Thymus (tissue), 11 donors: ENCODE data around the gene ZNF234. TPM values are rescaled to one million over a fixed set of nuclear protein-coding genes. Genes with fewer than 3 reads are reported as not detected.
"Not testable (repeated sequence)": the region's sequence is repeated elsewhere in the genome, so short reads cannot be mapped to it uniquely, and the experiment has no call there.

Source experiments
- DNase-seq, 9 donors: peaks; one replicate each; pipeline ENCODE4 v3.0.0-alpha.2; 2013; ENCODE audit warnings: low spot score in 9 of 9, low read depth in 6 of 9, missing footprints in 1 of 9
- H3K27ac ChIP-seq, 2 donors: one replicate each; pipeline ENCODE4 v1.5.1; 2013; ENCODE audit warnings: control low read depth in 1 of 2, low read depth in 1 of 2, low read length in 1 of 2, mild to moderate bottlenecking in 1 of 2, moderate library complexity in 1 of 2
- H3K27me3 ChIP-seq, 2 donors: one replicate each; pipeline ENCODE4 v1.5.1; 2013; ENCODE audit warnings: low read length in 1 of 2; ENCODE audit not compliant: control insufficient read depth in 2 of 2, insufficient read depth in 1 of 2
- H3K36me3 ChIP-seq, 2 donors: one replicate each; pipeline ENCODE4 v1.5.1; 2013; ENCODE audit warnings: low read length in 1 of 2, mild to moderate bottlenecking in 1 of 2, moderate library complexity in 1 of 2; ENCODE audit not compliant: control insufficient read depth in 2 of 2, insufficient read depth in 2 of 2
- H3K4me1 ChIP-seq, 2 donors: one replicate each; pipeline ENCODE4 v1.5.1; 2013; ENCODE audit warnings: low read length in 2 of 2; ENCODE audit not compliant: control insufficient read depth in 2 of 2, insufficient read depth in 2 of 2
- H3K4me3 ChIP-seq, 2 donors: one replicate each; pipeline ENCODE4 v1.5.1; 2013; ENCODE audit warnings: low read length in 2 of 2, control low read depth in 1 of 2, mild to moderate bottlenecking in 1 of 2
- H3K9me3 ChIP-seq, 2 donors: one replicate each; pipeline ENCODE4 v1.5.1; 2013; ENCODE audit warnings: low read length in 1 of 2, mild to moderate bottlenecking in 1 of 2; ENCODE audit not compliant: control insufficient read depth in 2 of 2, insufficient read depth in 1 of 2
- WGBS: extraction: QIAGEN DNeasy Blood & Tissue Kit; methylation state at CpG from one replicate; pipeline ENCODE4 v1.1.7; 2013; 5-methylcytosine and 5-hydroxymethylcytosine counted together
- polyA plus RNA-seq: library from polyadenylated mRNA; stranded (reverse); fragments of 200-250 nt; gene quantifications from one replicate; pipeline ENCODE4 v1.2.3, GENCODE V29; 2013
- total RNA-seq: library from RNA; stranded (reverse); fragments of 120-200 nt; gene quantifications from one replicate; pipeline ENCODE4 v1.2.4, GENCODE V29; 2013
- donor health status: healthy.

The ZNF234 gene
- total and polyA plus RNA-seq, 2 donors: 4.5 to 7.2 TPM

GRCh38 chr19:44202470-44202869 is 61.1 kb downstream of the ZNF234 start:
- peaks cover 0 to 2% of the 10 kb centered on the region in 2 donors for H3K9me3 ChIP-seq
- DNase-seq: no peak
- H3K27me3 ChIP-seq: no peaks in the 10 kb centered on the region
- no peaks in the 10 kb centered on the region for H3K36me3 ChIP-seq
- 91% methylated on average over 1 of the region's 1 CpG for WGBS
- no peak overlapping the region for H3K4me3 ChIP-seq
- no peaks in the 10 kb centered on the region for H3K4me1 ChIP-seq
- H3K27ac ChIP-seq: no peak overlapping the region

DNA sequence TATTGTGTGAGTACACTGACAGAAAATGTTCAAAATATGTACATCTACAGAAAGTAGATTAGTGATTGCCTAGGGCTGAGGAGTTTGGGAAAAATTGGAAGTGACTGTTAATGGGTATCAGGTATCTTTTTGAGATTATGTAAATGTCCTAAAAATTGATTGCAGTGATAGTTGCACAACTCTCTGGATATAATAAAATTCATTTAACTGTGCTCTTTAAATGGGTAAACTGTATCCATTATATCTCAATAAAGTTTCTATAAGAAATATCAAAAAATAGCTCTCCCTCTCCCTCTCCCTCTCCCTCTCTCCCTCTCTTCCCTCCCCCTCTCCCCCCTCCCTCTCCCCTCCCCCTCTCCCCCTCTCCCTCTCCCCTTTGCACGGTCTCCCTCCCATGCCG is 61.6 kb downstream of the ZNF234 start:
- H3K36me3 ChIP-seq: no peaks in the 10 kb centered on the region
- H3K27ac ChIP-seq: no peak overlapping the region
- peaks cover 0 to 2% of the 10 kb centered on the region in 2 donors for H3K9me3 ChIP-seq
- WGBS: 95% methylated on average over 2 of the region's 2 CpGs
- no peaks in the 10 kb centered on the region for H3K4me1 ChIP-seq
- no peaks in the 10 kb centered on the region for H3K27me3 ChIP-seq
- no peak for DNase-seq
- H3K4me3 ChIP-seq: no peak overlapping the region

DNA sequence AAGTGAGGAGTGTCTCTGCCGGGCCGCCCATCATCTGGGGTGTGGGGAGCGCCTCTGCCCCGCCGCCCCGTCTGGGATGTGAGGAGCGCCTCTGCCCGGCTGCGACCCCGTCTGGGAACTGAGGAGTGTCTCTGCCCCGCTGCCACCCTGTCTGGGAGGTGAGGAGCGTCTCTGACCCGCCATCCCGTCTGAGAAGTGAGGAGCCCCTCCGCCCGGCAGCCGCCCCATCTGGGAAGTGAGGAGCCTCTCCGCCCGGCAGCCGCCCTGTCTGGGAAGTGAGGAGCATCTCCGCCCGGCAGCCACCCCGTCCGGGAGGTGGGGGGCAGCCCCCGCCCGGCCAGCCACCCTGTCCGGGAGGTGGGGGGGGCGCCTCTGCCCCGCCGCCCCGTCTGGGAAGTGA is 62.5 kb downstream of the ZNF234 start:
- not testable (repeated sequence) for H3K27me3 ChIP-seq, H3K9me3 ChIP-seq, DNase-seq, H3K36me3 ChIP-seq, H3K4me1 ChIP-seq, H3K4me3 ChIP-seq, H3K27ac ChIP-seq
- 96% methylated on average over 31 of the region's 31 CpGs for WGBS

DNA sequence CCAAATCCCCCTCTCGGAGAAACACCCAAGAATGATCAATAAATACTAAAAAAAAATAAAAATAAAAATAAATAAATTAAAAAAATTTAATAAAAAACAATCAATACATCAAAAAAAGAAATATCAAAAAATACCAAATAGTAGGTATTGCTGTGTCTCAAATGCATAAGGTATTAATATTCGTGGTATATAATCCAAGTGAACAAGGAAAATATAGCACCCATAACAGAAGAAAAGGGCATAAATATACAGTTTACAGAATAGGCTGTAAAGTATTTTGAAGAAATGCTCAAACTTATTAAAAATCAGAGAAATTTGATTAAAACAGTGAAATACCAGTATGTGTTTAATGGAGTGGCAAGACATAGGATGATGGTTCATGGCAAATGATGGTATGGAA is 63.4 kb downstream of the ZNF234 start:
- Histone ChIP-seq H3K4me1 (no peaks in the 10 kb centered on the region), H3K9me3 (peaks cover 0 to 2% of the 10 kb centered on the region in 2 donors), H3K4me3 (no peak overlapping the region), H3K27ac (no peak overlapping the region), H3K36me3 (no peaks in the 10 kb centered on the region), H3K27me3 (no peaks in the 10 kb centered on the region)
- 89% methylated on average over 2 of the region's 2 CpGs for WGBS
- no peak for DNase-seq

- Histone ChIP-seq H3K27me3 (no peaks in the 10 kb centered on the region), H3K27ac (peak overlapping the region; percentile 83 to 91), H3K9me3 (peaks cover 0 to 2% of the 10 kb centered on the region in 2 donors), H3K36me3 (no peaks in the 10 kb centered on the region), H3K4me3 (peak overlapping the region; percentile 86 to 89), H3K4me1 (peaks cover 0 to 2% of the 10 kb centered on the region in 2 donors)
- WGBS: 6% methylated on average over 26 of the region's 26 CpGs
- DNase-seq: peak; percentile 75 to 93 (median 84)
Observed at GRCh38 chr19:44207126-44207803, 65.9 kb downstream of the ZNF234 start.

Other genes starting within 250 kb of the ZNF234 start
- gene ZNF45, start 206.3 kb upstream of the ZNF234 start, total RNA-seq: 18.2 TPM
- 8.6 TPM for gene ZNF45, start 206.3 kb upstream of the ZNF234 start, polyA plus RNA-seq
- gene ZNF221, start 190.3 kb upstream of the ZNF234 start, total RNA-seq: 2.4 TPM
- gene ZNF221, start 190.3 kb upstream of the ZNF234 start, polyA plus RNA-seq: 1.1 TPM
- gene ZNF155, start 157.4 kb upstream of the ZNF234 start, total RNA-seq: 9.8 TPM
- 8.6 TPM for gene ZNF155, start 157.4 kb upstream of the ZNF234 start, polyA plus RNA-seq
- 4.9 TPM for gene ZNF230, start 138.6 kb upstream of the ZNF234 start, total RNA-seq
- 5.5 TPM for gene ZNF230, start 138.6 kb upstream of the ZNF234 start, polyA plus RNA-seq
- gene ZNF222, start 116.2 kb upstream of the ZNF234 start, total RNA-seq: 9.6 TPM
- gene ZNF222, start 116.2 kb upstream of the ZNF234 start, polyA plus RNA-seq: 7.5 TPM
- 5.5 TPM for gene ZNF223, start 89.5 kb upstream of the ZNF234 start, total RNA-seq
- 5.0 TPM for gene ZNF223, start 89.5 kb upstream of the ZNF234 start, polyA plus RNA-seq
- 2.4 TPM for gene ZNF284, start 69.4 kb upstream of the ZNF234 start, total RNA-seq
- gene ZNF284, start 69.4 kb upstream of the ZNF234 start, polyA plus RNA-seq: 1.9 TPM
- 18.2 TPM for gene ZNF224, start 47.2 kb upstream of the ZNF234 start, total RNA-seq
- gene ZNF224, start 47.2 kb upstream of the ZNF234 start, polyA plus RNA-seq: 47.0 TPM
- gene ZNF225, start 28.2 kb upstream of the ZNF234 start, total RNA-seq: 5.9 TPM
- gene ZNF225, start 28.2 kb upstream of the ZNF234 start, polyA plus RNA-seq: 3.2 TPM
- 23.9 TPM for gene ZNF226, start 23.5 kb downstream of the ZNF234 start, total RNA-seq
- gene ZNF226, start 23.5 kb downstream of the ZNF234 start, polyA plus RNA-seq: 32.9 TPM
- gene ZNF227, start 71.0 kb downstream of the ZNF234 start, total RNA-seq: 23.8 TPM
- gene ZNF227, start 71.0 kb downstream of the ZNF234 start, polyA plus RNA-seq: 10.7 TPM
- 2.1 TPM for gene ZNF233, start 118.3 kb downstream of the ZNF234 start, total RNA-seq
- 1.7 TPM for gene ZNF233, start 118.3 kb downstream of the ZNF234 start, polyA plus RNA-seq
- gene ZNF235, start 163.5 kb downstream of the ZNF234 start, total RNA-seq: 7.1 TPM
- 7.7 TPM for gene ZNF235, start 163.5 kb downstream of the ZNF234 start, polyA plus RNA-seq
- 3.1 TPM for gene ZNF112, start 215.1 kb downstream of the ZNF234 start, total RNA-seq
- 1.3 TPM for gene ZNF112, start 215.1 kb downstream of the ZNF234 start, polyA plus RNA-seq